Liver (tissue), 3 donors: ENCODE measurements around the gene PHTF1.

Experiments used
- CTCF ChIP-seq: fragments of 150-350 bp; IDR thresholded peaks from 2 replicates; pipeline ENCODE4 v1.5.1; 2017; ENCODE audit warnings: improper control_type of control experiment, low read depth, low read length; ENCODE audit not compliant: missing input control
- EGR1 ChIP-seq, 2 donors: IDR thresholded peaks; 2 replicates each; pipeline ENCODE4 v1.6.1; 2016 to 2018; ENCODE audit warnings: antibody characterized with exemption in 2 of 2, low read depth in 2 of 2
- HNF4A ChIP-seq, 2 donors: conservative IDR thresholded peaks; 2 replicates each; pipeline ENCODE4 v1.6.1; 2016; ENCODE audit warnings: antibody characterized with exemption in 2 of 2, mild to moderate bottlenecking in 2 of 2
- NR2F2 ChIP-seq: IDR thresholded peaks from 2 replicates; pipeline ENCODE4 v1.6.1; 2016; ENCODE audit warnings: antibody characterized with exemption
- RAD21 ChIP-seq, 2 donors: IDR thresholded peaks; 2 replicates each; pipeline ENCODE4 v1.6.1; 2016; ENCODE audit warnings: antibody characterized with exemption in 2 of 2, mild to moderate bottlenecking in 2 of 2
- REST ChIP-seq: IDR thresholded peaks from 2 replicates; pipeline ENCODE4 v1.6.1; 2016; ENCODE audit warnings: antibody characterized with exemption, mild to moderate bottlenecking
- RXRA ChIP-seq, 2 donors: IDR thresholded peaks; 2 replicates each; pipeline ENCODE4 v1.6.1; 2017 to 2018; ENCODE audit warnings: antibody characterized with exemption in 2 of 2, mild to moderate bottlenecking in 1 of 2
- SP1 ChIP-seq: IDR thresholded peaks from 2 replicates; pipeline ENCODE4 v1.6.1; 2018; ENCODE audit warnings: antibody characterized with exemption, mild to moderate bottlenecking
- TF ChIP-seq, protein P1 (sequence below): IDR thresholded peaks from 2 replicates; pipeline ENCODE4 v1.6.1; 2016; ENCODE audit warnings: antibody characterized with exemption
- TF ChIP-seq, protein P2 (sequence below): IDR thresholded peaks from 2 replicates; pipeline ENCODE4 v1.6.1; 2016; ENCODE audit warnings: antibody characterized with exemption
- donor health status: healthy.
- donor health status: healthy.

- TF ChIP-seq REST (no peak), EGR1 (IDR thresholded peaks at IDR 0.05; ENCODE audit: low read depth in 2 of 2) (no peak), CTCF (no peak), RXRA (IDR thresholded peaks at IDR 0.05) (no peak), HNF4A (conservative IDR thresholded peaks at IDR 0.05) (no peak), SP1 (no peak), RAD21 (IDR thresholded peaks at IDR 0.05) (no peak), NR2F2 (no peak)
- TF ChIP-seq, protein P1, sequence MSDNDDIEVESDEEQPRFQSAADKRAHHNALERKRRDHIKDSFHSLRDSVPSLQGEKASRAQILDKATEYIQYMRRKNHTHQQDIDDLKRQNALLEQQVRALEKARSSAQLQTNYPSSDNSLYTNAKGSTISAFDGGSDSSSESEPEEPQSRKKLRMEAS, result no peak
- TF ChIP-seq, protein P2, sequence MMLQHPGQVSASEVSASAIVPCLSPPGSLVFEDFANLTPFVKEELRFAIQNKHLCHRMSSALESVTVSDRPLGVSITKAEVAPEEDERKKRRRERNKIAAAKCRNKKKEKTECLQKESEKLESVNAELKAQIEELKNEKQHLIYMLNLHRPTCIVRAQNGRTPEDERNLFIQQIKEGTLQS, result no peak
Measured at GRCh38 chr1:113802367-113803007, 43.2 kb upstream of the PHTF1 start.
